GM23338 (cell line): Measurements from ENCODE around the gene SPATA31E1. TPM values are rescaled to one million over a fixed set of nuclear protein-coding genes. Genes with fewer than 3 reads are reported as not detected.

Experiments
- ATAC-seq: fragments of 200-7000 bp; cut with Tn5 transposase; 3 replicates; pipeline ENCODE4 v1.9.1; 2020
- DNase-seq: peaks from one replicate; pipeline ENCODE4 v3.0.0-alpha.2; 2015; ENCODE audit warnings: low spot score
- H2AFZ ChIP-seq: fragments of 200-600 bp; sonication (generic); 2 replicates; pipeline ENCODE4 v1.8.0; 2016; ENCODE audit warnings: antibody characterized with exemption, mild to moderate bottlenecking, moderate library complexity
- H3F3A ChIP-seq: fragments of 200-600 bp; sonication (generic); replicated peaks from 2 replicates; pipeline ENCODE4 v1.8.0; 2017; ENCODE audit warnings: antibody characterized with exemption, mixed run types, low read depth
- H3K27ac ChIP-seq: fragments of 200-600 bp; sonication (generic); 2 replicates; pipeline ENCODE4 v1.6.1; 2016; ENCODE audit warnings: low read depth
- H3K27me3 ChIP-seq: fragments of 200-600 bp; sonication (generic); 2 replicates; pipeline ENCODE4 v1.8.0; 2016; ENCODE audit warnings: mild to moderate bottlenecking, mixed run types, moderate library complexity; ENCODE audit not compliant: insufficient read depth
- H3K36me3 ChIP-seq: fragments of 200-600 bp; sonication (generic); 2 replicates; pipeline ENCODE4 v1.8.0; 2016; ENCODE audit warnings: mild to moderate bottlenecking; ENCODE audit not compliant: insufficient read depth
- H3K4me1 ChIP-seq: fragments of 200-600 bp; sonication (generic); 2 replicates; pipeline ENCODE4 v1.8.0; 2016; ENCODE audit warnings: mild to moderate bottlenecking, moderate library complexity; ENCODE audit not compliant: insufficient read depth
- H3K4me2 ChIP-seq: fragments of 200-600 bp; sonication (generic); 2 replicates; pipeline ENCODE4 v1.7.1; 2017; ENCODE audit warnings: mixed run types
- H3K4me3 ChIP-seq: fragments of 200-600 bp; sonication (generic); 2 replicates; pipeline ENCODE4 v1.6.1; 2016; ENCODE audit warnings: mixed run types
- H3K79me2 ChIP-seq: fragments of 200-600 bp; sonication (generic); replicated peaks from 2 replicates; pipeline ENCODE4 v1.8.0; 2017; ENCODE audit warnings: mild to moderate bottlenecking; ENCODE audit not compliant: insufficient read depth
- H3K9me2 ChIP-seq: fragments of 200-600 bp; sonication (generic); 2 replicates; pipeline ENCODE4 v1.8.0; 2017; ENCODE audit not compliant: insufficient read depth
- H4K20me1 ChIP-seq: fragments of 200-600 bp; sonication (generic); replicated peaks from 2 replicates; pipeline ENCODE4 v1.8.0; 2017; ENCODE audit warnings: mild to moderate bottlenecking; ENCODE audit not compliant: insufficient read depth
- H3K27ac Mint-ChIP-seq: 2 replicates; pipeline ENCODE4 v1.8.0; 2020; ENCODE audit warnings: inconsistent platforms, mild to moderate bottlenecking, moderate library complexity, mixed read lengths
- H3K27me3 Mint-ChIP-seq: 3 replicates; pipeline ENCODE4 v1.8.0; 2022; ENCODE audit warnings: low read depth, mild to moderate bottlenecking, moderate library complexity, mixed read lengths, inconsistent platforms; ENCODE audit not compliant: insufficient read depth, poor library complexity
- H3K36me3 Mint-ChIP-seq: 3 replicates; pipeline ENCODE4 v1.8.0; 2021; ENCODE audit warnings: low read depth, mild to moderate bottlenecking, inconsistent platforms, moderate library complexity, mixed read lengths
- H3K4me1 Mint-ChIP-seq: 3 replicates; pipeline ENCODE4 v1.8.0; 2020; ENCODE audit warnings: mild to moderate bottlenecking, inconsistent platforms, mixed read lengths
- H3K4me3 Mint-ChIP-seq: 3 replicates; pipeline ENCODE4 v1.8.0; 2021; ENCODE audit warnings: moderate library complexity, mild to moderate bottlenecking, inconsistent platforms, mixed read lengths
- H3K9me3 Mint-ChIP-seq: 3 replicates; pipeline ENCODE4 v1.8.0; 2020; ENCODE audit warnings: moderate library complexity, mild to moderate bottlenecking, inconsistent platforms, mixed read lengths
- CREB1 ChIP-seq: fragments of 250-450 bp; sonication (Bioruptor Pico); IDR thresholded peaks from 2 replicates; pipeline ENCODE4 v1.5.0; 2020; ENCODE audit warnings: low read depth, mild to moderate bottlenecking, moderate library complexity
- ETS1 ChIP-seq: IDR thresholded peaks from 2 replicates; pipeline ENCODE4 v1.6.1; 2016; ENCODE audit warnings: antibody characterized with exemption
- EZH2 ChIP-seq: fragments of 200-600 bp; sonication (generic); IDR thresholded peaks from one replicate; pipeline ENCODE4 v1.8.0; 2017; ENCODE audit warnings: antibody characterized with exemption, mild to moderate bottlenecking, low read depth; ENCODE audit not compliant: unreplicated experiment
- EZH2phosphoT487 ChIP-seq: fragments of 200-600 bp; sonication (generic); IDR thresholded peaks from one replicate; pipeline ENCODE4 v1.8.1; 2018; ENCODE audit warnings: antibody characterized with exemption; ENCODE audit not compliant: unreplicated experiment
- JUNB ChIP-seq: IDR thresholded peaks from one replicate; pipeline ENCODE4 v1.6.1; 2016; ENCODE audit warnings: antibody characterized with exemption; ENCODE audit not compliant: unreplicated experiment
- NANOG ChIP-seq: IDR thresholded peaks from 2 replicates; pipeline ENCODE4 v1.6.1; 2016; ENCODE audit warnings: antibody characterized with exemption, borderline replicate concordance
- POLR2AphosphoS5 ChIP-seq: IDR thresholded peaks from 2 replicates; pipeline ENCODE4 v1.6.1; 2016; ENCODE audit warnings: antibody characterized with exemption, low read depth
- STAT1 ChIP-seq: IDR thresholded peaks from one replicate; pipeline ENCODE4 v1.6.1; 2016; ENCODE audit warnings: antibody characterized with exemption; ENCODE audit not compliant: unreplicated experiment
- ZNF114 ChIP-seq: fragments of 250-450 bp; sonication (Bioruptor Pico); IDR thresholded peaks from 2 replicates; pipeline ENCODE4 v1.5.0; 2020; ENCODE audit warnings: mild to moderate bottlenecking, moderate library complexity
- ZNF331 ChIP-seq: fragments of 250-450 bp; sonication (Bioruptor Pico); IDR thresholded peaks from 2 replicates; pipeline ENCODE4 v1.5.0; 2020; ENCODE audit warnings: low read depth, mild to moderate bottlenecking, moderate library complexity
- ZNF462 ChIP-seq: fragments of 250-450 bp; sonication (Bioruptor Pico); IDR thresholded peaks from 2 replicates; pipeline ENCODE4 v1.5.0; 2020; ENCODE audit warnings: mild to moderate bottlenecking, moderate library complexity
- polyA plus RNA-seq: library from polyadenylated mRNA; unstranded; fragments of >200 nt; fragmentation: Nextera tagmentation; extraction: Ambion mirVana; gene quantifications from 2 replicates; pipeline ENCODE4 v1.2.1, GENCODE V29; 2016
- total RNA-seq: library from RNA; depleted of rRNA; stranded (reverse); fragments of >200 nt; shearing (Covaris generic); gene quantifications from 2 replicates; pipeline ENCODE4 v1.2.3, GENCODE V29; 2014
- TF ChIP-seq, protein P1 (sequence below): IDR thresholded peaks from one replicate; pipeline ENCODE4 v1.6.1; 2018; ENCODE audit warnings: antibody characterized with exemption; ENCODE audit not compliant: unreplicated experiment
- TF ChIP-seq, protein P2 (sequence below), 2 experiments: fragments of 200-600 bp in 1 of 2; sonication (generic) in 1 of 2; conservative IDR thresholded peaks; 2 replicates each; pipeline versions ENCODE4 v1.5.1 to v1.6.1; 2016 to 2017; ENCODE audit warnings: antibody characterized with exemption in 2 of 2, low read depth in 2 of 2, mild to moderate bottlenecking in 2 of 2, moderate library complexity in 1 of 2

The SPATA31E1 gene
- total and polyA plus RNA-seq, 2 experiments from 2014 or later, result 0.05 TPM; not detected in 1

DNA sequence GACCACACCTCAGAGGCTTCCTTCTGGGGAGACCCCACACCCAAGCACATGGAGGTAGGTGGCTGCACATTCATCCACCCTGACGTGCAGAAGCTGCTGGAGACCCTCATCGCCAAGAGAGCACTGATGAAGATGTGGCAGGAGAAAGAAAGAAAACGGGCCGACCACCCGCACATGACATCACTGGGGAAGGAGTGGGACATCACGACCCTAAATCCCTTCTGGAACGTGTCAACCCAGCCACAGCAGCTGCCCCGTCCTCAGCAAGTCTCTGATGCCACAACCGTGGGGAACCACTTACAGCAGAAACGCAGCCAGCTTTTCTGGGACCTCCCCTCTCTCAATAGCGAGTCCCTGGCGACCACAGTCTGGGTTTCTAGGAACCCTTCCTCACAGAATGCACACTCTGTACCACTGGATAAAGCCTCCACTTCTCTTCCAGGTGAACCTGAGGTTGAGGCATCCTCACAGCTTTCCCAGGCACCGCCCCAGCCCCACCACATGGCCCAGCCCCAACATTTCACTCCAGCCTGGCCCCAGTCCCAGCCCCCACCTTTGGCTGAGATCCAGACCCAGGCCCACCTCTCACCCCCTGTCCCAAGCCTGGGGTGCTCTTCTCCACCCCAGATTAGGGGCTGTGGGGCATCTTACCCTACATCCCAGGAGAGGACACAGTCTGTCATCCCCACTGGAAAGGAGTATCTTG is 3.0 kb downstream of the SPATA31E1 start:
- Mint-ChIP-seq H3K4me1 (peaks cover 3% of the 10 kb centered on the region), H3K9me3 (peaks cover 2% of the 10 kb centered on the region; the same call in 2 of the 3 replicates), H3K27me3 (peaks cover 5% of the 10 kb centered on the region), H3K27ac (no peak overlapping the region), H3K36me3 (no peaks in the 10 kb centered on the region; the same call in 2 of the 3 replicates), H3K4me3 (no peak overlapping the region)
- no peaks in the 10 kb centered on the region for H3K36me3 ChIP-seq
- no peaks in the 10 kb centered on the region for H3K9me2 ChIP-seq
- no peak for DNase-seq
- H3K27ac ChIP-seq, result no peak overlapping the region
- TF ChIP-seq ZNF462 (CRISPR knock-in tag), result no peak
- TF ChIP-seq, protein P1, sequence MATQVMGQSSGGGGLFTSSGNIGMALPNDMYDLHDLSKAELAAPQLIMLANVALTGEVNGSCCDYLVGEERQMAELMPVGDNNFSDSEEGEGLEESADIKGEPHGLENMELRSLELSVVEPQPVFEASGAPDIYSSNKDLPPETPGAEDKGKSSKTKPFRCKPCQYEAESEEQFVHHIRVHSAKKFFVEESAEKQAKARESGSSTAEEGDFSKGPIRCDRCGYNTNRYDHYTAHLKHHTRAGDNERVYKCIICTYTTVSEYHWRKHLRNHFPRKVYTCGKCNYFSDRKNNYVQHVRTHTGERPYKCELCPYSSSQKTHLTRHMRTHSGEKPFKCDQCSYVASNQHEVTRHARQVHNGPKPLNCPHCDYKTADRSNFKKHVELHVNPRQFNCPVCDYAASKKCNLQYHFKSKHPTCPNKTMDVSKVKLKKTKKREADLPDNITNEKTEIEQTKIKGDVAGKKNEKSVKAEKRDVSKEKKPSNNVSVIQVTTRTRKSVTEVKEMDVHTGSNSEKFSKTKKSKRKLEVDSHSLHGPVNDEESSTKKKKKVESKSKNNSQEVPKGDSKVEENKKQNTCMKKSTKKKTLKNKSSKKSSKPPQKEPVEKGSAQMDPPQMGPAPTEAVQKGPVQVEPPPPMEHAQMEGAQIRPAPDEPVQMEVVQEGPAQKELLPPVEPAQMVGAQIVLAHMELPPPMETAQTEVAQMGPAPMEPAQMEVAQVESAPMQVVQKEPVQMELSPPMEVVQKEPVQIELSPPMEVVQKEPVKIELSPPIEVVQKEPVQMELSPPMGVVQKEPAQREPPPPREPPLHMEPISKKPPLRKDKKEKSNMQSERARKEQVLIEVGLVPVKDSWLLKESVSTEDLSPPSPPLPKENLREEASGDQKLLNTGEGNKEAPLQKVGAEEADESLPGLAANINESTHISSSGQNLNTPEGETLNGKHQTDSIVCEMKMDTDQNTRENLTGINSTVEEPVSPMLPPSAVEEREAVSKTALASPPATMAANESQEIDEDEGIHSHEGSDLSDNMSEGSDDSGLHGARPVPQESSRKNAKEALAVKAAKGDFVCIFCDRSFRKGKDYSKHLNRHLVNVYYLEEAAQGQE, result no peak
- no peak for TF ChIP-seq EZH2phosphoT487
- no peak for TF ChIP-seq ETS1
- TF ChIP-seq STAT1, result no peak
- no peak for TF ChIP-seq JUNB
- TF ChIP-seq ZNF331 (CRISPR knock-in tag), result no peak
- TF ChIP-seq EZH2, result no peak
- TF ChIP-seq ZNF114, result no peak
- TF ChIP-seq, protein P2, sequence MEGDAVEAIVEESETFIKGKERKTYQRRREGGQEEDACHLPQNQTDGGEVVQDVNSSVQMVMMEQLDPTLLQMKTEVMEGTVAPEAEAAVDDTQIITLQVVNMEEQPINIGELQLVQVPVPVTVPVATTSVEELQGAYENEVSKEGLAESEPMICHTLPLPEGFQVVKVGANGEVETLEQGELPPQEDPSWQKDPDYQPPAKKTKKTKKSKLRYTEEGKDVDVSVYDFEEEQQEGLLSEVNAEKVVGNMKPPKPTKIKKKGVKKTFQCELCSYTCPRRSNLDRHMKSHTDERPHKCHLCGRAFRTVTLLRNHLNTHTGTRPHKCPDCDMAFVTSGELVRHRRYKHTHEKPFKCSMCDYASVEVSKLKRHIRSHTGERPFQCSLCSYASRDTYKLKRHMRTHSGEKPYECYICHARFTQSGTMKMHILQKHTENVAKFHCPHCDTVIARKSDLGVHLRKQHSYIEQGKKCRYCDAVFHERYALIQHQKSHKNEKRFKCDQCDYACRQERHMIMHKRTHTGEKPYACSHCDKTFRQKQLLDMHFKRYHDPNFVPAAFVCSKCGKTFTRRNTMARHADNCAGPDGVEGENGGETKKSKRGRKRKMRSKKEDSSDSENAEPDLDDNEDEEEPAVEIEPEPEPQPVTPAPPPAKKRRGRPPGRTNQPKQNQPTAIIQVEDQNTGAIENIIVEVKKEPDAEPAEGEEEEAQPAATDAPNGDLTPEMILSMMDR (conservative IDR thresholded peaks at IDR 0.05; ENCODE audit: low read depth in 2 of 2), result no peak
- no peak for TF ChIP-seq CREB1
- no peak for TF ChIP-seq POLR2AphosphoS5
- TF ChIP-seq NANOG, result no peak
- peaks cover 3% of the 10 kb centered on the region; the same call in 1 of the 2 replicates for H3K4me1 ChIP-seq
- H3F3A ChIP-seq, result no peaks in the 10 kb centered on the region
- ATAC-seq, result no peak
- H3K27me3 ChIP-seq, result no peaks in the 10 kb centered on the region
- H2AFZ ChIP-seq, result no peak overlapping the region
- no peak overlapping the region for H3K4me3 ChIP-seq
- H3K79me2 ChIP-seq, result no peaks in the 10 kb centered on the region
- H3K4me2 ChIP-seq, result no peak overlapping the region
- H4K20me1 ChIP-seq, result no peaks in the 10 kb centered on the region
